Testis (tissue), 3 donors: Measurements from ENCODE around the gene LAMA5. TPM values are rescaled to one million over a fixed set of nuclear protein-coding genes. Genes with fewer than 3 reads are reported as not detected.
A peak's percentile ranks its signal among the peaks of the same experiment; 100 is the strongest.

ENCODE experiments used
- DNase-seq: peaks from one replicate; pipeline ENCODE4 v3.0.0-alpha.2; 2019
- H3K27ac ChIP-seq, 2 donors: fragments of 200-600 bp; sonication (generic); one replicate each; pipeline ENCODE4 v1.5.1; 2019
- H3K27me3 ChIP-seq: fragments of 200-600 bp; sonication (generic); one replicate; pipeline ENCODE4 v1.5.1; 2019
- H3K36me3 ChIP-seq: fragments of 200-600 bp; sonication (generic); one replicate; pipeline ENCODE4 v1.5.1; 2017; ENCODE audit warnings: low read depth; ENCODE audit errors: missing control alignments
- H3K4me1 ChIP-seq: fragments of 200-600 bp; sonication (generic); one replicate; pipeline ENCODE4 v1.5.1; 2019
- H3K4me3 ChIP-seq, 2 donors: fragments of 200-600 bp; sonication (generic); one replicate each; pipeline ENCODE4 v1.5.1; 2017 to 2019
- H3K9me3 ChIP-seq: fragments of 200-600 bp; sonication (generic); one replicate; pipeline ENCODE4 v1.5.1; 2017
- POLR2A ChIP-seq: fragments of 450-650 bp; IDR thresholded peaks from one replicate; pipeline ENCODE4 v1.6.1; 2017; ENCODE audit warnings: antibody characterized with exemption, mild to moderate bottlenecking, moderate library complexity
- WGBS, 2 donors: methylation state at CpG; one replicate each; pipeline ENCODE4 v1.1.5; 2018; 5-methylcytosine and 5-hydroxymethylcytosine counted together
- intact Hi-C: fragments of 100-400 bp; cut with DNase I; formaldehyde crosslinking; loops from one replicate; pipeline ENCODE4 v1.15.1; 2023; ENCODE audit warnings: low total_unique reads
- polyA plus RNA-seq: library from polyadenylated mRNA; stranded (reverse); fragments of 350-450 nt; fragmentation: Illumina TruSeq; extraction: RNeasy Lipid Tissue Mini Kit (QIAGEN cat#74804); gene quantifications from one replicate; pipeline ENCODE4 v1.2.3, GENCODE V29; 2014; ENCODE audit warnings: low read depth, low replicate concordance; ENCODE audit not compliant: insufficient read depth
- total RNA-seq, 2 donors: library from RNA; depleted of rRNA; stranded (reverse); fragments of >200 nt; gene quantifications; one replicate each; pipeline ENCODE4 v1.2.3, GENCODE V29; 2016
- TF ChIP-seq, protein P1 (sequence below), 3 experiments: fragments of 450-650 bp in 2 of 3; fragments of 200-600 bp in 1 of 3; sonication (generic) in 1 of 3; IDR thresholded peaks; one replicate each; pipeline ENCODE4 v1.5.1; 2016 to 2019; ENCODE audit warnings: antibody characterized with exemption in 3 of 3, mild to moderate bottlenecking in 2 of 3, moderate library complexity in 1 of 3

The LAMA5 gene
- total and polyA plus RNA-seq, 3 donors from 2014 or later, result 33.2 to 144 (median 121) TPM

DNA sequence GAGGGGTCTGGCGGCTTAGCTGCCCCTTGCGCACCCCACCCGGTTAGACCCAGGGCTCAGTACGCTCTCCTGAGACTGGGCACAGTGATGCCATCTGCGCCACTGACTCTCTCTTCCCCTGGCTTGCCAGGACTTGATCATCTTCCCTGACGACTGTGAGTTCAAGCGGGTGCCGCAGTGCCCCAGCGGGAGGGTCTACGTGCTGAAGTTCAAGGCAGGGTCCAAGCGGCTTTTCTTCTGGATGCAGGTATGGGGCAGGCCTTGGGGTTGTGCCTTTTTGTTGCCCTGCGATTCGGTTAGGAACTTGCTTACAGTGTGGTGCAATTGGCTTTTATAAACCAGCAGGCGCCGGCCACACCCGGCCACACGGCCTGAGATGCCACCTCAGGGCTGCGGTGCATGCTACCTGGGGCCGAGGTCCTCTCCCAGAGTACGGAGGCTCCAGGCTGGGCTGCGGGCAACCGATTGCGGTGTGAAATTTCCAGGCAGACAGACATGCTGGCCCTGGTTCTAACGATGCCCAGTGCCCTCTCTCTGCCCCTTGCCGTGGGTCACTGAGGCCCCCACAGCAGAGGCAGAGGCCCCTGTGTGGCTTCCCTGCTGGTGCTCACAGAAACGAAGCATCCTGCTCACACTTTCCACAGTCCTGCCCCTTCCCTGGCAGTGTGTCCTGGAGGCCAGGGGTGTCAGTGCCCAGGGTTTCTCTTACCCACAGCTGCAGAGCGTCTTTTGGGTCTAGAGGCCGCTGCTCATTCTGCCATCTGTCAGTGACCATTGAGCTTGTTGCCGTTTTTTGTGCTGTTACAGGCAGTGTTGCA lies 62.6 kb downstream of the LAMA5 start:
- Histone ChIP-seq H3K4me1 (peaks cover 28% of the 10 kb centered on the region), H3K27ac (peak overlapping the region in 1 of 2 donors; percentile 24)

DNA sequence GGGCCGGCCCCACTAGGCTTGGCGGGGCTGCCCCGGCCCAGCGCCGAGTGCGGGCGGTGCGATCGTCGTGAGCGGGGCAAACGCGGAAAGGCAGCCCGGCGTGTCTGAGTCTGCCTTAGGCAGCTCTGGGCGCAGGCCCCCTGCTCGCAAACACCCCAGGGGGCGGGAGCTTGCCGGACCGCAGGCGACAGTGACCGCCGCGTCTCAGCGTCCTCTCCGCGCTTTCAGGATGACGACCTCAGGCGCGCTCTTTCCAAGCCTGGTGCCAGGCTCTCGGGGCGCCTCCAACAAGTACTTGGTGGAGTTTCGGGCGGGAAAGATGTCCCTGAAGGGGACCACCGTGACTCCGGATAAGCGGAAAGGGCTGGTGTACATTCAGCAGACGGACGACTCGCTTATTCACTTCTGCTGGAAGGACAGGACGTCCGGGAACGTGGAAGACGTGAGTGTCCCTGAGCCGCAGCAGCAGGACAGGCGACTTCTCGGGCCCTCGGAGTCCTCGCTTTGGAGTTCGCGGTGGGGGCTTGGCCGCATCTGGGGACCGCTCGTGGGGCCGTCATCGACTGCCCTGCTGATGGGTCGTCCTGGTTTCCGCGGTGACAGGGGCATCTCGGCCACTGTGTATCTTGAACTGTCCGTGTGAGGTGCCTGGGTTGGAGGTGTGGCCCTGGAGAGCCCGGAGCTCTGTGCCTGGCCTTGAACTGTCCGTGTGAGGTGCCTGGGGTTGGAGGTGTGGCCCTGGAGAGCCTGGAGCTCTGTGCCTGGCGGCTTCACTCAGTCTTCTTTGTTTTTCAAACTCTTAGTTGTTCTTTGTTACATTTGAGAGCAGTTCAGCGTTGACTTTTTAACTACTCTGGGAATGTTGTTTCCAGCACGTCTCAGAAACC lies 63.5 kb downstream of the LAMA5 start:
- intact Hi-C loops, result loop anchor here (5.0 kb wide), 1 partner anchor 79 kb away; no protein-coding TSS in a partner anchor
- Histone ChIP-seq H3K9me3 (no peaks in the 10 kb centered on the region), H3K27ac (peak overlapping the region; percentile 42 to 97), H3K27me3 (no peaks in the 10 kb centered on the region), H3K4me3 (peak overlapping the region; percentile 71 to 95), H3K4me1 (peaks cover 28% of the 10 kb centered on the region), H3K36me3 (no peaks in the 10 kb centered on the region)
- TF ChIP-seq POLR2A, result no peak
- TF ChIP-seq, protein P1, sequence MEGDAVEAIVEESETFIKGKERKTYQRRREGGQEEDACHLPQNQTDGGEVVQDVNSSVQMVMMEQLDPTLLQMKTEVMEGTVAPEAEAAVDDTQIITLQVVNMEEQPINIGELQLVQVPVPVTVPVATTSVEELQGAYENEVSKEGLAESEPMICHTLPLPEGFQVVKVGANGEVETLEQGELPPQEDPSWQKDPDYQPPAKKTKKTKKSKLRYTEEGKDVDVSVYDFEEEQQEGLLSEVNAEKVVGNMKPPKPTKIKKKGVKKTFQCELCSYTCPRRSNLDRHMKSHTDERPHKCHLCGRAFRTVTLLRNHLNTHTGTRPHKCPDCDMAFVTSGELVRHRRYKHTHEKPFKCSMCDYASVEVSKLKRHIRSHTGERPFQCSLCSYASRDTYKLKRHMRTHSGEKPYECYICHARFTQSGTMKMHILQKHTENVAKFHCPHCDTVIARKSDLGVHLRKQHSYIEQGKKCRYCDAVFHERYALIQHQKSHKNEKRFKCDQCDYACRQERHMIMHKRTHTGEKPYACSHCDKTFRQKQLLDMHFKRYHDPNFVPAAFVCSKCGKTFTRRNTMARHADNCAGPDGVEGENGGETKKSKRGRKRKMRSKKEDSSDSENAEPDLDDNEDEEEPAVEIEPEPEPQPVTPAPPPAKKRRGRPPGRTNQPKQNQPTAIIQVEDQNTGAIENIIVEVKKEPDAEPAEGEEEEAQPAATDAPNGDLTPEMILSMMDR (IDR thresholded peaks at IDR 0.05), result no peak
- WGBS, 2 donors, result 0 to 2% methylated on average over 29 to 62 of the region's 66 CpGs
- peak; percentile 65 for DNase-seq

More for the DNA sequence above, 62.6 kb downstream of the LAMA5 start:
- no peaks in the 10 kb centered on the region for H3K9me3 ChIP-seq
- TF ChIP-seq POLR2A, result no peak
- TF ChIP-seq, protein P1 (IDR thresholded peaks at IDR 0.05), result no peak
- DNase-seq, result no peak
- WGBS, 2 donors, result 51 to 64% methylated on average over 10 to 29 of the region's 29 CpGs
- peak overlapping the region; percentile 71 to 95 for H3K4me3 ChIP-seq
- intact Hi-C loops, result loop anchor here (5.0 kb wide), 1 partner anchor 78 kb away; no protein-coding TSS in a partner anchor
- no peaks in the 10 kb centered on the region for H3K27me3 ChIP-seq
- H3K36me3 ChIP-seq, result no peaks in the 10 kb centered on the region

DNA sequence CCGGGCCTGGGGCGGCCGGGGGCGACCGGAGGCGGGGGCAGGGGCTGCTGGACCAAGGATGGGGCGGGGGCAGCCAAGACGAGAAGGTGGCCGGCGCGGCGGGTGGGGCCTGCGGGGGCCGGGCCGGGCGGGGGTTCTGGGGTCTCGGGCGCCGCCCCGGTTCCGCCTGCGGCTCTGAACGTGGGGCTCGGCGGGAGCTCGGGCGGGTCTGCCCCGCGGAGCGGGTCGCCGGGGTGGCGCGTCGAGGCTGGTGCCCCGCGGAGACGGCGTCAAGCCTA lies 64.1 kb downstream of the LAMA5 start:
- H3K27me3 ChIP-seq, result no peaks in the 10 kb centered on the region
- peaks cover 34% of the 10 kb centered on the region for H3K4me1 ChIP-seq
- TF ChIP-seq, protein P1 (IDR thresholded peaks at IDR 0.05), result no peak
- TF ChIP-seq POLR2A, result no peak
- H3K36me3 ChIP-seq, result no peaks in the 10 kb centered on the region
- WGBS, 2 donors, result no CpG with 5 or more reads among the region's 39 CpGs
- intact Hi-C loops, result loop anchor here (5.0 kb wide), 1 partner anchor 79 kb away; no protein-coding TSS in a partner anchor
- no peaks in the 10 kb centered on the region for H3K9me3 ChIP-seq
- no peak for DNase-seq
- peak overlapping the region; percentile 42 to 97 for H3K27ac ChIP-seq
- H3K4me3 ChIP-seq, result peak overlapping the region; percentile 71 to 95

DNA sequence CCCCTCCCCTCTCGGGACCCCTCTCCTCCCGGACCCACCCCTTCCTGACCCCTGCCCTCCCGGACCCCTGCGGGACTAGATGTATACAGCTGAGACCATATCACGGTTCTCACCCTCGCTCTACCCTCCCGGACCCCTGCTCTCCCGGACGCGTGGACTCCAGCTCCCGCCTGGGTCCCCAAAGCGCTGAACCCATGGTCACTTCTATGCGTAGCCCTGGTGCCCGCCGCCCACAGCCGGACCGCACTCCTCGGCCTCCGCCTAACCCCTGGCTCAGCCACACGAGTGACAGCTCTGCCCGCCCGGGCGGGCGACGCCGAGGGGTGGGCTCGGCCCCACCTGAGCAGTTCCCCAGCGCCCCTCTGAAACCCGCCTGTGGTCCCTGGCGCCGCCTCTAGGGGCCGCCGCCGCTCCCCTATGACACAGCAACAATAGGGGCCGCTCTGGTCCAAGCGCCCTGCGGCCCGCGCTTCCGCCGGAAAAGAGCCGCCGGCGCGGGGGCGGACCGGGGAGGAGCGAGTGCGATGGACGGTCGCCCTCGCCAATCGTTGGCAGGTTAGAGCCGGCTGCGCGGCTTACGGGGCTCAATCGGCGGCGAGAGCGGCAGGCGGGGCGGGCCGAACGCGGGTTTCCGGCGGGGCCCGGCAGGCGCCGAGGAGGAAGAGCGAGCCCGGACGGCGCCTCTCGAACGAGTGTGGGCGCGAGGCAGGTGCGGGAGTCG lies 64.6 kb downstream of the LAMA5 start, which contains the start of gene ADRM1:
Gene ADRM1 (plus strand): TSS at position 657 of the 721 bp plus-strand sequence. CDS start 572 bp downstream, outside the sequence.
- Histone ChIP-seq H3K36me3 (no peaks in the 10 kb centered on the region), H3K9me3 (no peaks in the 10 kb centered on the region), H3K4me1 (peaks cover 39% of the 10 kb centered on the region), H3K4me3 (peak within 1 kb of the TSS; percentile 71 to 95), H3K27me3 (no peaks in the 10 kb centered on the region), H3K27ac (peak within 1 kb of the TSS; percentile 89 to 97)
- intact Hi-C loops, result loop anchor here (5.0 kb wide), 1 partner anchor 80 kb away; no protein-coding TSS in a partner anchor
- DNase-seq, result peak; percentile 96
- 1% methylated on average over 24 to 54 of the region's 81 CpGs for WGBS, 2 donors
- no peak for TF ChIP-seq POLR2A
- TF ChIP-seq, protein P1 (IDR thresholded peaks at IDR 0.05), result peak; percentile 95 to 98 (median 97)
